Endometrial microvascular endothelial cells (primary cell): Measurements from ENCODE around the gene BACH2. TPM values are rescaled to one million over a fixed set of nuclear protein-coding genes. Genes with fewer than 3 reads are reported as not detected.
"Not testable (repeated sequence)": the region's sequence is repeated elsewhere in the genome, so short reads cannot be mapped to it uniquely, and the experiment has no call there.

ENCODE experiments used
- in situ Hi-C: cut with HindIII; loops from 2 replicates; pipeline ENCODE4 v1.10.0; 2017; ENCODE audit warnings: low sequenced_read_pairs, low pct_unique_long_range_greater_than_20kb; ENCODE audit errors: inconsistent ontology term
- total RNA-seq: library from RNA; depleted of rRNA; stranded (reverse); fragments of >200 nt; gene quantifications from one replicate; pipeline ENCODE4 v1.2.3, GENCODE V29; 2015; ENCODE audit errors: inconsistent ontology term

Gene BACH2
- total RNA-seq, 1 donor from 2014 or later, result 1.6 TPM

- in situ Hi-C loops, result no loop called here
These were observed 224.1 kb downstream of the BACH2 start for GRCh38 chr6:90072501-90072900.

- in situ Hi-C loops, result no loop called here
These were observed 227.7 kb downstream of the BACH2 start for GRCh38 chr6:90068703-90069523.

GRCh38 chr6:90068264-90068663 is 228.4 kb downstream of the BACH2 start:
- in situ Hi-C loops, result no loop called here

- in situ Hi-C loops, result no loop called here
These were observed 229.9 kb downstream of the BACH2 start for GRCh38 chr6:90066697-90067096.

GRCh38 chr6:90065173-90065572 is 231.5 kb downstream of the BACH2 start:
- in situ Hi-C loops, result no loop called here

GRCh38 chr6:90062667-90063066 is 234.0 kb downstream of the BACH2 start:
- in situ Hi-C loops, result no loop called here

- in situ Hi-C loops, result no loop called here
These were observed 234.6 kb downstream of the BACH2 start for GRCh38 chr6:90062051-90062450.

GRCh38 chr6:90059178-90059577 is 237.5 kb downstream of the BACH2 start:
- in situ Hi-C loops, result not testable (repeated sequence)

- in situ Hi-C loops, result not testable (repeated sequence)
These were observed 240.7 kb downstream of the BACH2 start for GRCh38 chr6:90055924-90056323.

- in situ Hi-C loops, result not testable (repeated sequence)
These were observed 242.4 kb downstream of the BACH2 start for GRCh38 chr6:90054193-90054592.

GRCh38 chr6:90053614-90054013 is 243.0 kb downstream of the BACH2 start:
- in situ Hi-C loops, result no loop called here

GRCh38 chr6:90049295-90049694 is 247.3 kb downstream of the BACH2 start:
- in situ Hi-C loops, result no loop called here

- in situ Hi-C loops, result no loop called here
These were observed 248.3 kb downstream of the BACH2 start for GRCh38 chr6:90048206-90048967.

GRCh38 chr6:90045535-90045934 is 251.1 kb downstream of the BACH2 start:
- in situ Hi-C loops, result no loop called here

- in situ Hi-C loops, result no loop called here
These were observed 251.7 kb downstream of the BACH2 start for GRCh38 chr6:90044833-90045381.

GRCh38 chr6:90044182-90044832 is 252.3 kb downstream of the BACH2 start:
- in situ Hi-C loops, result no loop called here

- in situ Hi-C loops, result no loop called here
These were observed 255.7 kb downstream of the BACH2 start for GRCh38 chr6:90040931-90041330.

GRCh38 chr6:90039911-90040310 is 256.7 kb downstream of the BACH2 start:
- in situ Hi-C loops, result no loop called here

- in situ Hi-C loops, result no loop called here
These were observed 257.5 kb downstream of the BACH2 start for GRCh38 chr6:90038961-90039653.
